ENCODE measurements around the gene C6orf15.

DNA sequence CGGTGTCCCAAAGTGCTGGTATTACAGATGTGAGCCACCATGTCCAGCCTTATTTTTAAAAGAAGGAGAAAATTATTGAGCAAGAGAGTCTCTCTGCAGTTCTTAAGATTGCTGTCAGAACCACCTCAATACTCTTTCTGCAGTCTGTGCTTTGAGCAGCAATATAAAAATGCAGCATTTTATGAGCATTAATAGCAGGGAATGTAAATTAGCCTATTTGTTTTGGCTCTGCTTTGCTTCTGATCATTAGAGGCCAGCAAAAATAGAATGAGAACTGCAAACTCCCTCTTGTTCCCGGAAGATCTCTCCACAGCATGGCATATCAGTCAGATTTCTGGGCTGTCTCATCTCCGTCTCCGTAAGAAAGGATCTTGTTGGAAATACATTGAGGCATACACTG, 35.8 kb downstream of the C6orf15 start:
- TF ChIP-seq SUZ12 (IDR thresholded peaks at IDR 0.05; ENCODE audit: low read length) (no peak), TCF12 (IDR thresholded peaks at IDR 0.05; ENCODE audit: low read depth, low read length) (no peak), GABPA (IDR thresholded peaks at IDR 0.05; ENCODE audit: borderline replicate concordance, insufficient read depth, low read length) (no peak), RBBP5 (IDR thresholded peaks at IDR 0.05; ENCODE audit: borderline replicate concordance, low read depth, low read length) (no peak), MAFK (IDR thresholded peaks at IDR 0.05; ENCODE audit: low read depth, low read length) (no peak), BCL11A (IDR thresholded peaks at IDR 0.05; ENCODE audit: low read depth in 2 of 2, low read length in 2 of 2) (no peak)
- TF ChIP-seq, protein P1, sequence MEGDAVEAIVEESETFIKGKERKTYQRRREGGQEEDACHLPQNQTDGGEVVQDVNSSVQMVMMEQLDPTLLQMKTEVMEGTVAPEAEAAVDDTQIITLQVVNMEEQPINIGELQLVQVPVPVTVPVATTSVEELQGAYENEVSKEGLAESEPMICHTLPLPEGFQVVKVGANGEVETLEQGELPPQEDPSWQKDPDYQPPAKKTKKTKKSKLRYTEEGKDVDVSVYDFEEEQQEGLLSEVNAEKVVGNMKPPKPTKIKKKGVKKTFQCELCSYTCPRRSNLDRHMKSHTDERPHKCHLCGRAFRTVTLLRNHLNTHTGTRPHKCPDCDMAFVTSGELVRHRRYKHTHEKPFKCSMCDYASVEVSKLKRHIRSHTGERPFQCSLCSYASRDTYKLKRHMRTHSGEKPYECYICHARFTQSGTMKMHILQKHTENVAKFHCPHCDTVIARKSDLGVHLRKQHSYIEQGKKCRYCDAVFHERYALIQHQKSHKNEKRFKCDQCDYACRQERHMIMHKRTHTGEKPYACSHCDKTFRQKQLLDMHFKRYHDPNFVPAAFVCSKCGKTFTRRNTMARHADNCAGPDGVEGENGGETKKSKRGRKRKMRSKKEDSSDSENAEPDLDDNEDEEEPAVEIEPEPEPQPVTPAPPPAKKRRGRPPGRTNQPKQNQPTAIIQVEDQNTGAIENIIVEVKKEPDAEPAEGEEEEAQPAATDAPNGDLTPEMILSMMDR (IDR thresholded peaks at IDR 0.05; ENCODE audit: control extremely low read depth in 1 of 3, insufficient read depth in 1 of 3, low read depth in 1 of 3, low read length in 3 of 3): no peak

Measured in H1 (cell line).